Keratinocyte (primary cell): ENCODE data around the gene MACF1. TPM values are rescaled to one million over a fixed set of nuclear protein-coding genes. Genes with fewer than 3 reads are reported as not detected.

ENCODE experiments used
- DNase-seq: peaks from one replicate; pipeline ENCODE4 v3.0.0-alpha.2; 2011; ENCODE audit warnings: low read depth, missing footprints, low spot score
- FAIRE-seq: peaks from 2 replicates; lab custom pipeline; 2011; peaks lifted over from hg19 to GRCh38; lab: Jason Lieb, UNC
- H2AFZ ChIP-seq: 2 replicates; pipeline ENCODE4 v1.6.0; 2012; ENCODE audit warnings: low read length, control low read depth, inconsistent platforms; ENCODE audit not compliant: control insufficient read depth
- H3K27ac ChIP-seq: 2 replicates; pipeline ENCODE4 v1.5.1; 2011; ENCODE audit warnings: low read length; ENCODE audit not compliant: control insufficient read depth, insufficient read depth
- H3K27me3 ChIP-seq: 3 replicates; pipeline ENCODE4 v1.6.0; 2011; ENCODE audit warnings: low read length; ENCODE audit not compliant: control insufficient read depth, insufficient read depth; ENCODE audit errors: extremely low read depth
- H3K36me3 ChIP-seq, 2 experiments: 2 replicates in 1 of 2; 3 replicates in 1 of 2; pipeline ENCODE4 v1.5.1; 2011; ENCODE audit warnings: low read length in 2 of 2, mild to moderate bottlenecking in 1 of 2; ENCODE audit not compliant: control insufficient read depth in 2 of 2, insufficient read depth in 2 of 2; ENCODE audit errors: extremely low read depth in 1 of 2
- H3K4me1 ChIP-seq: 3 replicates; pipeline ENCODE4 v1.5.1; 2011; ENCODE audit warnings: low read length; ENCODE audit not compliant: control insufficient read depth, insufficient read depth; ENCODE audit errors: extremely low read depth
- H3K4me2 ChIP-seq: 3 replicates; pipeline ENCODE4 v1.6.0; 2011; ENCODE audit warnings: low read depth, low read length; ENCODE audit not compliant: control insufficient read depth, insufficient read depth; ENCODE audit errors: extremely low read depth
- H3K4me3 ChIP-seq, 3 experiments: fragments of 200-600 bp in 1 of 3; sonication (generic) in 1 of 3; 2 replicates in 2 of 3; 3 replicates in 1 of 3; pipeline ENCODE4 v1.5.1; 2011 to 2016; ENCODE audit warnings: low read length in 3 of 3, mild to moderate bottlenecking in 3 of 3, control low read depth in 2 of 3, inconsistent platforms in 1 of 3, low read depth in 1 of 3, mixed read lengths in 1 of 3, mixed run types in 1 of 3, moderate library complexity in 1 of 3; ENCODE audit not compliant: control insufficient read depth in 2 of 3, insufficient read depth in 2 of 3; ENCODE audit errors: extremely low read depth in 1 of 3
- H3K79me2 ChIP-seq: 2 replicates; pipeline ENCODE4 v1.6.0; 2012; ENCODE audit warnings: low read length; ENCODE audit not compliant: control insufficient read depth, insufficient read depth
- H3K9ac ChIP-seq: 3 replicates; pipeline ENCODE4 v1.6.0; 2011; ENCODE audit warnings: low read length; ENCODE audit not compliant: control insufficient read depth, insufficient read depth; ENCODE audit errors: extremely low read depth
- H3K9me1 ChIP-seq: 3 replicates; pipeline ENCODE4 v1.6.0; 2011; ENCODE audit warnings: low read length; ENCODE audit not compliant: control insufficient read depth, insufficient read depth; ENCODE audit errors: extremely low read depth
- H3K9me3 ChIP-seq: 2 replicates; pipeline ENCODE4 v1.5.1; 2012; ENCODE audit warnings: low read depth, low read length; ENCODE audit not compliant: control insufficient read depth
- H4K20me1 ChIP-seq: 3 replicates; pipeline ENCODE4 v1.6.0; 2011; ENCODE audit warnings: low read length; ENCODE audit not compliant: control insufficient read depth, insufficient read depth; ENCODE audit errors: extremely low read depth
- CTCF ChIP-seq, 3 experiments: IDR thresholded peaks in 1 of 3; conservative IDR thresholded peaks in 1 of 3; optimal IDR thresholded peaks in 1 of 3; 2 replicates in 2 of 3; 3 replicates in 1 of 3; pipeline versions ENCODE3 to v1.5.1; 2011; ENCODE audit warnings: low read length in 3 of 3, mild to moderate bottlenecking in 3 of 3, moderate library complexity in 2 of 3, control low read depth in 1 of 3, inconsistent platforms in 1 of 3; ENCODE audit not compliant: insufficient read depth in 2 of 3; ENCODE audit errors: extremely low read depth in 1 of 3
- EZH2 ChIP-seq: IDR thresholded peaks from one replicate; pipeline ENCODE4 v1.6.1; 2012; ENCODE audit warnings: inconsistent platforms, mild to moderate bottlenecking, low read length, moderate library complexity
- dilution Hi-C: fragments of 300-500 bp; cut with MboI; formaldehyde crosslinking; loops from one replicate; pipeline ENCODE4 v1.7.0; 2020; ENCODE audit warnings: low sequenced_read_pairs; ENCODE audit not compliant: extremely low pct_ligation_motif_present
- polyA plus RNA-seq, 5 experiments: library from polyadenylated mRNA; depleted of rRNA in 3 of 5; stranded (reverse) in 3 of 5; stranded (forward) in 1 of 5; unstranded in 1 of 5; fragments of >200 nt; gene quantifications; 1 replicate in 1 of 5; 2 replicates in 3 of 5; 3 replicates in 1 of 5; pipeline versions ENCODE4 v1.2.1 to v1.2.3, GENCODE V29; 2011 to 2012; ENCODE audit warnings: missing spikeins in 2 of 5, low read depth in 1 of 5, low replicate concordance in 1 of 5

Gene MACF1
- polyA plus RNA-seq, 1 donor (not counting 4 experiments of a cell fraction or from before 2014, with no cell fraction given): 111 TPM

- H3K4me1 ChIP-seq: peaks cover 9% of the 10 kb centered on the region
- dilution Hi-C loops: no loop called here
- DNase-seq: no peak
- H4K20me1 ChIP-seq: no peaks in the 10 kb centered on the region
- H3K9me3 ChIP-seq: no peaks in the 10 kb centered on the region
- H3K27me3 ChIP-seq: no peaks in the 10 kb centered on the region
- TF ChIP-seq CTCF (optimal IDR thresholded peaks at IDR 0.05 in 1 of 3, IDR thresholded peaks at IDR 0.05 in 1 of 3, conservative IDR thresholded peaks at IDR 0.05 in 1 of 3; ENCODE audit: extremely low read depth in 1 of 3, insufficient read depth in 2 of 3, low read length in 3 of 3) (no peak), EZH2 (no peak)
- H3K4me2 ChIP-seq: no peak overlapping the region
- no peaks in the 10 kb centered on the region for H3K79me2 ChIP-seq
- no peak for FAIRE-seq
- no peak overlapping the region for H3K27ac ChIP-seq
- H3K9ac ChIP-seq: no peak overlapping the region
- peaks cover 2% of the 10 kb centered on the region for H3K9me1 ChIP-seq
- no peak overlapping the region for H3K4me3 ChIP-seq
- peaks cover 39 to 46% of the 10 kb centered on the region in 2 experiments for H3K36me3 ChIP-seq
- no peak overlapping the region for H2AFZ ChIP-seq
Observed at GRCh38 chr1:39328095-39328494, 123.6 kb downstream of the MACF1 start.

GRCh38 chr1:39328586-39329121, 124.2 kb downstream of the MACF1 start:
- Histone ChIP-seq H3K9me1 (peaks cover 2% of the 10 kb centered on the region), H3K4me2 (no peak overlapping the region), H3K4me1 (peaks cover 9% of the 10 kb centered on the region), H3K27ac (no peak overlapping the region), H2AFZ (no peak overlapping the region), H3K79me2 (no peaks in the 10 kb centered on the region), H3K4me3 (no peak overlapping the region), H3K27me3 (no peaks in the 10 kb centered on the region), H3K36me3 (peaks cover 42 to 45% of the 10 kb centered on the region in 2 experiments), H4K20me1 (no peaks in the 10 kb centered on the region), H3K9me3 (no peaks in the 10 kb centered on the region), H3K9ac (no peak overlapping the region)
- dilution Hi-C loops: no loop called here
- no peak for TF ChIP-seq EZH2
- no peak for TF ChIP-seq CTCF (optimal IDR thresholded peaks at IDR 0.05 in 1 of 3, IDR thresholded peaks at IDR 0.05 in 1 of 3, conservative IDR thresholded peaks at IDR 0.05 in 1 of 3; ENCODE audit: extremely low read depth in 1 of 3, insufficient read depth in 2 of 3, low read length in 3 of 3)
- DNase-seq (no peak), FAIRE-seq (no peak)
